Measurements from ENCODE around the gene BUD23. TPM values are rescaled to one million over a fixed set of nuclear protein-coding genes. Genes with fewer than 3 reads are reported as not detected.

BUD23 gene
- total and polyA plus RNA-seq, 2 donors (not counting 3 experiments of a cell fraction or from before 2014, with no cell fraction given), result 62.1 to 64.6 TPM

GRCh38 chr7:73703757-73704639 lies 20.6 kb downstream of the BUD23 start:
- POLR2A ChIA-PET, result interaction anchor here (0.6 to 1.0 kb wide), 2 partner anchors 15 to 116 kb away, joined by 3 read pairs; partner anchors contain the start of gene STX1A

GRCh38 chr7:73704640-73705550 lies 21.5 kb downstream of the BUD23 start:
- H2AFZ ChIP-seq (ENCODE audit: low read depth, low read length), result no peak overlapping the region
- peaks cover 0 to 7% of the 10 kb centered on the region in 2 experiments for H3K36me3 ChIP-seq (ENCODE audit: control insufficient read depth in 2 of 2, extremely low read depth in 1 of 2, insufficient read depth in 2 of 2, low read length in 2 of 2)
- no peak overlapping the region for H3K4me3 ChIP-seq (replicated peaks in 1 of 3; ENCODE audit: insufficient read depth in 1 of 3, low read depth in 1 of 3, low read length in 3 of 3)
- H3K9me1 ChIP-seq (replicated peaks; ENCODE audit: control insufficient read depth, extremely low read depth, insufficient read depth, low read length), result no peaks in the 10 kb centered on the region
- no peak for DNase-seq (ENCODE audit: low read depth, low spot score)
- TF ChIP-seq FOS (IDR thresholded peaks at IDR 0.05; ENCODE audit: borderline replicate concordance, insufficient read depth, low read length) (no peak), JUN (IDR thresholded peaks at IDR 0.05; ENCODE audit: borderline replicate concordance, insufficient read depth, insufficient read length, low read depth) (no peak), CTCF (IDR thresholded peaks at IDR 0.05; ENCODE audit: extremely low read depth in 1 of 2, insufficient read depth in 1 of 2, low read depth in 1 of 2, low read length in 2 of 2) (no peak), POLR2AphosphoS5 (IDR thresholded peaks at IDR 0.05; ENCODE audit: insufficient read depth, low read depth, low read length) (no peak)
- peaks cover 9% of the 10 kb centered on the region for H3K4me1 ChIP-seq (ENCODE audit: control insufficient read depth, extremely low read depth, insufficient read depth, low read length)
- no peak for FAIRE-seq
- no peaks in the 10 kb centered on the region for H3K9me3 ChIP-seq (replicated peaks; ENCODE audit: control insufficient read depth, insufficient read depth, low read length)
- no peaks in the 10 kb centered on the region for H3K27me3 ChIP-seq (ENCODE audit: control insufficient read depth in 2 of 2, insufficient read depth in 2 of 2, low read length in 2 of 2)
- intact Hi-C loops (cut with micrococcal nuclease) (no loop called here), dilution Hi-C loops (cut with MboI; ENCODE audit: extremely low pct_ligation_motif_present, low sequenced_read_pairs) (no loop called here)
- no peak overlapping the region for H3K9ac ChIP-seq (replicated peaks; ENCODE audit: extremely low read depth, insufficient read depth, low read length)
- no peaks in the 10 kb centered on the region for H4K20me1 ChIP-seq (replicated peaks; ENCODE audit: control insufficient read depth, extremely low read depth, insufficient read depth, low read length)
- POLR2A ChIA-PET, result interaction anchor here (0.6 to 1.0 kb wide), 2 partner anchors 15 to 20 kb away, joined by 3 to 7 read pairs; partner anchors contain the start of gene STX1A
- H3K27ac ChIP-seq (ENCODE audit: insufficient read depth, low read depth, low read length), result no peak overlapping the region
- CTCF ChIA-PET, result interaction anchor here (0.9 to 3.5 kb wide), 5 partner anchors 12 to 98 kb away, joined by 3 to 25 read pairs (median 13); no protein-coding TSS in a partner anchor
- H3K4me2 ChIP-seq (ENCODE audit: insufficient read depth, low read length), result no peak overlapping the region
- BruUV-seq (replicated peaks), result no TSS peak
- peaks cover 13% of the 10 kb centered on the region for H3K79me2 ChIP-seq (ENCODE audit: control insufficient read depth, insufficient read depth, low read length)

More at GRCh38 chr7:73703757-73704639, 20.6 kb downstream of the BUD23 start:
- CTCF ChIA-PET, result interaction anchor here (1.5 to 3.5 kb wide), 4 partner anchors 13 to 97 kb away, joined by 8 to 25 read pairs (median 12); no protein-coding TSS in a partner anchor
- dilution Hi-C loops (cut with MboI; ENCODE audit: extremely low pct_ligation_motif_present, low sequenced_read_pairs) (no loop called here), intact Hi-C loops (cut with micrococcal nuclease) (no loop called here)
- Histone ChIP-seq H3K4me3 (replicated peaks in 1 of 3; ENCODE audit: insufficient read depth in 1 of 3, low read depth in 1 of 3, low read length in 3 of 3) (no peak overlapping the region), H3K36me3 (ENCODE audit: control insufficient read depth in 2 of 2, extremely low read depth in 1 of 2, insufficient read depth in 2 of 2, low read length in 2 of 2) (peaks cover 0 to 15% of the 10 kb centered on the region in 2 experiments), H3K79me2 (ENCODE audit: control insufficient read depth, insufficient read depth, low read length) (peaks cover 7% of the 10 kb centered on the region), H3K9me3 (replicated peaks; ENCODE audit: control insufficient read depth, insufficient read depth, low read length) (no peaks in the 10 kb centered on the region), H4K20me1 (replicated peaks; ENCODE audit: control insufficient read depth, extremely low read depth, insufficient read depth, low read length) (no peaks in the 10 kb centered on the region), H3K27ac (ENCODE audit: insufficient read depth, low read depth, low read length) (no peak overlapping the region), H3K27me3 (ENCODE audit: control insufficient read depth in 2 of 2, insufficient read depth in 2 of 2, low read length in 2 of 2) (no peaks in the 10 kb centered on the region), H3K4me2 (ENCODE audit: insufficient read depth, low read length) (no peak overlapping the region), H2AFZ (ENCODE audit: low read depth, low read length) (no peak overlapping the region), H3K9me1 (replicated peaks; ENCODE audit: control insufficient read depth, extremely low read depth, insufficient read depth, low read length) (no peaks in the 10 kb centered on the region), H3K4me1 (ENCODE audit: control insufficient read depth, extremely low read depth, insufficient read depth, low read length) (peaks cover 9% of the 10 kb centered on the region), H3K9ac (replicated peaks; ENCODE audit: extremely low read depth, insufficient read depth, low read length) (no peak overlapping the region)
- TF ChIP-seq GATA2 (IDR thresholded peaks at IDR 0.05; ENCODE audit: insufficient read depth, insufficient read length, low read depth, low read length), result no peak
- no peak for DNase-seq (ENCODE audit: low read depth, low spot score)
- FAIRE-seq, result no peak
- no TSS peak for BruUV-seq (replicated peaks)

All from endothelial cell of umbilical vein (primary cell).